Activated gamma-delta T cell treated with Interleukin-2 at 50 U/mL for 16 hours (primary cell): ENCODE measurements around the gene TNFSF10.
A peak's percentile ranks its signal among the peaks of the same experiment; 100 is the strongest.
"Not testable (repeated sequence)": the region's sequence is repeated elsewhere in the genome, so short reads cannot be mapped to it uniquely, and the experiment has no call there.

Experiments used
- DNase-seq: peaks from one replicate; pipeline ENCODE4 v3.0.0-alpha.2; 2020

TNFSF10 gene

DNA sequence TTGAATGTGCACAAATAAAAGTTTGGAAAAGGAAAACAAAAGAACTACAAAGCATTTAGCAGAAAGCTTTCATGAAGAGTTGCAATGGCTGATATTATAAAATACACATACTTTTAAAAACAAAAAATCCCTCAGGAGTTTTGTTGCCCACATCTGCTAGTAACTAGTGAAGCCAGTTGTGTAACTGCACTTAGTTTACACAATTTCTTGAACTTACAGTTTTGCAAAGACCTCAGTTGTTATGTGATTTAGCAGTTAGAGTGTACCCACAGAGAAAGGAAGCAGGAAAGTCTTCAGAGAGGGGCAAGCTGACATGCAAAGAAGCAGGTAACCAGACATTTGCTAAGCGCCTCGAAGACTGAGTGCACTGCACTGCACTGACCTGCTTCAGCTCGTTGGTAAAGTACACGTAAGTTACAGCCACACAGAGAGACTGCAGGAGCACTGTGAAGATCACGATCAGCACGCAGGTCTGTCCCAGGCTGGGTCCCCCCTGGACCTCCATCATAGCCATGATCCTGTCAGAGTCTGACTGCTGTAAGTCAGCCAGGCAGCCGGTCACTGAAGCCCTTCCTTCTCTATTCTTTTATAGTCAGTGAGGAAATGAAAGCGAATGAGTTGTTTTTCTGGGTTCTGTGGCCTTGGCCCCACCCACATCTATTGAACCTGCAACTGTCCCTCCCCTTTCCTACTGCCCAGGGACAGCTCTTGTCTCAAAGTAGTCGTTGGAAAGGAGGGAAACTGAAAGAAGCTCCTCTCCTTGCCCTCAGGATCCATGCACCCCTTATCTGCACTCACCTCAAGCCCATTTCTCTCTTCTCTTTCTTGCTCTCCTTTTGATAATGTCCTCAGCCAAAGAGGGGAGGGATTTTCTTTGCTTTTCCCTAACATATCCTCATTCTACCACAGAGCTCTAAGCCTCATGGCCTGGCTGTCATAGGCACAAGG, at the start of gene TNFSF10:
Gene TNFSF10, minus strand, starts transcription at position 560 of the 948 bp plus-strand sequence. Its CDS starts 46 bp downstream, at position 514.
- DNase-seq = peak; percentile 51

DNA sequence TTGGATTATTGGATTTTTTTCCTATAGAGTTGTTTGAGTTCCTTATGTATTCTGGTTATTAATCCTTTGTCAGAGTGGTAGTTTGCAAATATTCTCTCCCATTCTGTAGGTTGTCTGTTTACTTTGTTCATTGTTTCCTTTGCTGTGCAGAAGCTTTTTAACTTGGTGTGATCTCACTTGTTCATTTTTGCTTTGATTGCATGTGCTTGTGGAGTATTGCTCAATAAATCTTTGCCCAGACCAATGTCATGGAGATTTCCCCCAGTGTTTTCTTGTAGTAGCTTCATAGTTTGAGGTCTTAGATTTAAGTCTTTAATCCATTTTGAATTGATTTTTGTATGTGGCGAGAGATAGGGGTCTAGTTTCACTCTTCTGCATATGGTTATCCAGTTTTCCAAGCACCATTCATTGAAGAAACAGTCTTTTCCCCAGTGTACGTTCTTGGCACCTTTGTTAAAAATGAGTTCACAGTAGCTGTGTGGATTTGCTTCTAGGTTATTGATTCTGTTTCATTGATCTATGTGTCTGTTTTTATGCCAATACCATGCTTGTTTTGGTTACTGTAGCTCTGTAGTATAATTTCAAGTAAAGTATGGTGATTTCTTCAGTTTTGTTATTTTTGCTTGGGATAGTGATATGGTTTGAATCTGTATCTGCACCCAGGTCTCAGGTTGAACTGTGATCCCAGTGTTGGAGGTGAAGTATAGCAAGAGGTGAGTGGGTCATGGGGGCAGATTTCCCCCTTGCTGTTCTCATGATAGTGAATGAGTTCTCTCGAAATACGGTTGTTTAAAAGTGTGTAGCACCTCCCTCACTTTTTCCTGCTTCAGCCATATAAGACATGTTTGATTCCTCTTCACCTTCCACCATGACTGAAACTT, 46.1 kb upstream of the TNFSF10 start:
- no peak for DNase-seq

DNA sequence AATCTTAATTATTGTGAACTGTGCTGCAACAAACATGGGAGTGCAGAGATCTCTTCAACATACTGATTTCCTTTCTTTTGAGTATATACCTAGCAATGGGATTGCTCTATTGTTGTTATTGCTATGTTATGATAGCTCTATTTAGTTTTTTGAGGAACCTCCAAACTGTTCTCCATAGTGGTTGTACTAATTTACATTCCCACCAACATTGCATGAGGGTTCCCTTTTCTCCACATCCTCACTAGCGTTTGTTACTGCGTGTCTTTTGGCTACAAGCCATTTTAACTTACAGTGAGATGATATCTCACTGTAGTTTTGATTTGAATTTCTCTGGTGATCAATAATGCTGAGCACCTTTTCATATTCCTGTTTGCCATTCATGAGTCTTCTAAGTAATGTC, 45.5 kb upstream of the TNFSF10 start:
- DNase-seq = no peak

DNA sequence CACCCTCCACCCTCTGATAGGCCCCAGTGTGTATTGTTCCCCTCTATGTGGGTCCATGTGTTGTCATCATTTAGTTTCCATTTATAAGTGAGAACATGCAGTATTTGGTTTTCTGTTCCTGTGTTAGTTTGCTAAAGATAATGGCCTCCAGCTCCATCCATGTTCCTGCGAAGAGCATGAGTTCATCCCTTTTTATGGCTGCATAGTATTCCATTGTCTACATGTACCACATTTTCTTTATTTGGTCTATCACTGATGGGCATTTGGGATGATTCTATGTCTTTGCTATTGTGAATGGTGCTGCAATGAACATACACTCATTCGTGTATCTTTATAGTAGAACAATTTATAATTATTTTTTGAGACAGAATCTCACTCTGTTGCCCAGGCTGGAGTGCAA, 43.6 kb upstream of the TNFSF10 start:
- not testable (repeated sequence) for DNase-seq

DNA sequence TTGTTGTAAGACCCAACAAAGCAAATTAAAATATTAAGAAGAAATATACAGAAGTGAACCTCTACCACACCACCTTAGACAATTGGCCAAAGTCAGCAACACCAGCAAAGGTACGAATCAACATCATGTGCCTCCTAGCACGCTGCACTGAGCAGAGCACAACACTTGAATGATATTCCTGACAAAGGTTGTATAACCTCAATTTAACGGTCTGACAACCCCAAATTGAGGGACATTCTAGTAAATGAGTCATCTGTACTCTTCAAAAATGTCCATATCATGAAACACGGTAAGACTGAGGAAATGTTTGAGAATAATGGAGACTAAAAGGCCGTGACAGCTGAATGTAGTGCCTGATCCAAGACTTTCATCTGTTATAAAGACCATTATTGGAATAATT, 41.3 kb upstream of the TNFSF10 start:
- DNase-seq = no peak

DNA sequence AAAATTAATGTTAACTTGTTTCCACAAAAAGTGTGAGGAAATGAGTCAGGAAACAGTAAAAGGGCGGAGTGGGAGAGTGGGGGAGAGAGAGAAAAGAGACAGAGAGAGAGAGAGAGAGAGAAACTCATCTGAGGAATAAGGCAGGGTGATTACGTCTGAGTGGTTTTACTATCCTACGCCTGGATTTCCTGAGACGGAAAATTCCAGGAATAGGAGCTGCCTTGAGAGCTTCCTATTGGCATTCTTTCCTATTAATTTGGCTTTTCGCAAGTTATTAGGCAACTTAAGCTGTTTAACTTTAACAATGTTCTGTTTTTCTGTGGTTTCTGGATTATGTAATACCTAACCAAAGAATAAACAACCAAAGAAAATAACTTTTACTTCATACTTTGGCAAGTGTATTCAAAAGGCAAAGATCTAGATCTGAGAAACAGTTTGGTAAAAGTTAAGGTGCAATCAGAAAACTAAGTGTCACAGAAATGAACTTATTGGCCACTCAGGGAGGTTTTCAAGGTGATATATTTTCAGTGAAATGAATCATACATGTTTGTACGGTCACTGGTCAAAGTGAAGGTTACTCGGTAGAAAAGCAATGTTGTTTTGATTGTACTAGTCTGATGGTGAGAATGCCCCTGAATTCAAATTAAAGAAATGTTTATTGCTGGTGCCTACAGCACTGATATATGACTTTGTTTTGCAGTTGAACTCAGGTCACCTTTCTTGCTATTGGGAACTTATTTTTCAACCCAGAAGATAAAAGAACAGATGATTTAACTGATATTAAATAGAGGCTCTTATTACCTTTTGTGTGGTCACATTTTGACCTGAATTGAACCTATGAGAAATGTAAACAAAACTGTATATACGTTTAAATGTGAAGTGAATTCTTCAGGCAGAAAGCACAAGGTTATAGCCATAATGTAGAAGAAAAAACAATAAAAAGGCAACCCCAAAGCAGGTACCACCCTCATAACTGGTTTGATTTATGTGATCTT, 39.9 kb upstream of the TNFSF10 start:
- DNase-seq = no peak

DNA sequence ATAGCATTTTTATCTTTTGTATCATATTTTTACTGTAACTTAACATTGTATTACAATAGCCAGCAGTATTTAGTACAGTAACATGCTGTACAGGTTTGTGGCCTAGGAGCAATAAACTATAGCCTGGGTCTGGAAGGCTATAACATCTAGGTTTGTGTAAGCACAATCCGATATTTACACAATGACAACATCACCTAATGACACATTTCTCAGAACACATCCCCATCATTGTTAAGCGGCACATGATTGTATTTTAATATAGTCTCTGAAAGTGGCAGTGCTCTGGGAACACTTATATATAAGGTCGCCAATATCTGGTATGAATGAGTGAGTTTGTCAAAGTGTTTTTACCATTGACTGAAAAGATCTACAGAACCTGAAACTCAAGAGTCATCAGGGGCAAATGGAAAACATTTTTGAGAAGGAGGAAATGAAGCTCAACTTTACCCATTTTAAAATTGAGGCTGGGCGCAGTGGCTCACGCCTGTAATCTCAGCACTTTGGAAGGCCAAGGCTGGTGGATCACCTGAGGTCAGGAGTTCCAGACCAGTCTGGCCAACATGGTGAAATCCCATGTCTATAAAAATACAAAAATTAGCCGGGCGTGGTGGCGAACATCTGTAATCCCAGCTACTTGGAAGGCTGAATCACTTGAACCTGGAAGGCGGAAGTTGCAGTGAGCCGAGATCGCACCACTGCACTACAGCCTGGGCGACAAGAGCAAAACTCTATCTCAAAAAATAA, 38.8 kb upstream of the TNFSF10 start:
- no peak for DNase-seq

DNA sequence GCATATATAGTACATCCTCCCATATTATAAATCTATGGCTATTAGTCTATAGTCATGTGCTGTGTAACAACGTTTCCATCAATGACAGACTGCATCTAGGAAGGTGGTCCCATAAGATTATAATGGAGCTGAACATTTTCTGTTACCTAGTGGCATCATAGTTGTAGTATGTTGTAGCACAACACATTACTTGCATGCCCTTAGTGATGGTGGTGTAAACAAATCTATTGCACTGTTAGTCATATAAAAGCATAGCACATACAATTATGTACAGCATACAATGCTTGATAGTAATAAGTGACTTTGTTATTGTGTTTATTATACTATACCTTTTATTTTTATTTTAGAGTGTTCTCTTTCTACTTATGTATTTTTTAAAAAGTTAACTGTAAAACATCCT, 37.4 kb upstream of the TNFSF10 start:
- no peak for DNase-seq

DNA sequence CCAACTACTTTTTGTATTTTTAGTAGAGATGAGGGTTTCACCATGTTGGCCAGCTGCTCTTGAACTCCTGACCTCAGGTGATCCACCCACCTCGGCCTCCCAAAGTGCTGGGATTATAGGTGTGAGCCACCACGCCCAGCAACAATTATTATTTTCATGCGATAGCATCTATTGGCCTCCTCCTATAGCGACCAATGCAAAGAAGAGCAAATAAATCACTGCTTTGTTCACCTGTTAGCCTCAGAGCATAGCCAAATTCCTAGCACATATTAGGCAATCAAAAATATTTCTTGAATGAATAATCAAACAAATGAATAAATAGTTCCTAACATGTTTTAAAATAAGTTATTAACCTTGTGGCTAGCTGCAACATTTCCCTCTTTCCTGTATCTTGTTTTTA, 36.8 kb upstream of the TNFSF10 start:
- no peak for DNase-seq

DNA sequence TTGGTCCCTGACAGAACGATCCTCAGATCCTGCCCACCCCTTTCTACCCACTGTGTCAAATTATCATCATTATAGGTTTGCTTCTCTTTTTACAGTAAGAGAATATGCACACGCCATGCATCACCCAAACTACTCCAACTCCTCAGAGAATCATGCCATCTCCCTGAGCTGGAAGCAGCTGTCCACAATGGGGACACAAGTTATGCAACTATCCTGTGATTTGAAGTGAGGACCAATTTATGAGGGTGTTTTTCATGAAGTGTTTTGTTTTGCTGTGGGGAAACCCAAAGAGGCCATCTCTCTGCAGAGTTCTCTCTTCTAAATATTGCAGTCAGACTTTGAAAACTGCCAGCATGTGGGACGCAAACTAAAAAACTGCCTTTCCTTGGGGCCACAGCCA, 35.8 kb upstream of the TNFSF10 start:
- no peak for DNase-seq

DNA sequence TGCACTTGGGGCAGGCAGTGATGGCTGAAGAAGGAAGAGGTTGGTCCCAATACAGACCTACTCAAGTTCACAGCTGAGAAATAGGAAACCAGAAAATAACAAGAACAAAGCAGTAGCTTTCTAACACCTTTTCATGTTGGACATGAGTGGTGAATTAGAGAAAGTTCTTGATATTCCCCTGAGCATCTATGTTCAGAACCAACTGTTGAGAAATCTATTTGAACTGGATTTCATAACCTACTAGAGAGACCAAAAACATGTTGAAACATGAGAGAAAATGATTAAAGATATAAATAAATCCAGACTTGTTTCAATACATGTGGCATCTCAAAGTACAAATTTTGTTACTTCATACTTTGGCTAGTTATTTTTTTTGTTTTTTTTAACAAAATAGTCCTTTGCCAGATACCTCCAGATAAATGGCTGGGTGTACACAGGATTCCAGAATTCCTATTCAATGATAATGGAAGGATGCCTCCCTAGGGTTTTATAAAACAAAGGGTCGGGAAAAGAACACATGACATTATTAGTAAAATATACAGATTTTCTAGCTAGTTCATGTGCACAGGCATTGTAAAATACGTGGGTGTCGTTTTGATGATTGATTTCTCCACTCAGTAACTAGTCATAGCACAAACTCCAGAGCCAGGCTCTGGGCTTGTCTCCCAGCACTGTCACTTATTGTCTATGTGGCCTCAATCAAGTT, 34.4 kb upstream of the TNFSF10 start:
- DNase-seq = no peak

DNA sequence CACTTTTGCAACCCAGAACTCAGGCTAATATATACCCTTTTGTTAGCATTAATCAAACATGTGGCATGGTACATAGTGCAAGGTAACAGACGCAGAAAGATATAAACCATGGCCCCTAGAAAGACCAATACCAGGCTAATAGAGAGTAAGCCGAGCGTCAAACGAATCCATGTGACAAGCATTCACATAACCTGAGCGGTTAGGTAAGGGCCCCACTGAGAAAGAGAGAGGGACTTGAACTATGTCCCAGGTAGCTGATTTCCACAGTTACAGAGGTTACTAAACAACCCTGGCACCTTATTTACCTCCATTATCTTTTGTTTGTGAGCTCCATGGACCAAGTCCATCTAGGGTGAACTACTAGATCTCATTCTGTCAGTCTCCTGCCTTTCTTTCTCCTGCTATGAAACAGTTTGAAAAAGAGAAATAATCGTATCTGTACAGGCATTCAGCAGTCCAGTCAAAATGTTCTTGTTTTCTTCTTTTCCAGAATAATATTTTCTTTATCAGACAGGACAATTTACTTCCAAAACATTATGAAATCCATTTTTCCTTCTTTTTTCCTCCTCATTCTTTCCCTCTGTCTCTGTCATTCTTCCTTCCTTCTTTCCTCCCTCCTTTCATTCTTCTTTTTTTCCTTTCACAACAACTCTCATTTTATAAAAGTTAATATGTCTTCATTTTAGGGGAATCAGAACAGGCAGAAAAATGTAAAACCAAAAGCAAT, 30.5 kb upstream of the TNFSF10 start:
- DNase-seq = no peak

DNA sequence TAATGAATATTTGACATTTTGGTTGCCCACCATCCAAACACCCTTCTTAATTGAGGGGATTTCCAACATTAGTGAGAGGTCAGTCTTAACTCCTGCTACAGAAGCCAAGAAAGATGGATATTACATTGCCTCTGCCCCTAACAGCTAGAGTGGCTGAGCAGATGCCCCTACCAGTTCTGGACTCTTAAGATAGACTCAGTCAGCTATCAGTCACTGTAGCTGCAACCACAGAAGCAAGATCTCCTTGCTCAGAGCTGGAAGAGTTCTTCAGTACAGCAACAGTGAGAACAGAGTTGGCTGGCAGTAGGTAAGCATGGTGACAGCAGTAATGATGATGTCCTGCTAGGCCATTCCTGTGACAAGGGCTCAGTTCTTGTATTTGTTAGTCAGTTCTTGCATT, 29.4 kb upstream of the TNFSF10 start:
- no peak for DNase-seq

DNA sequence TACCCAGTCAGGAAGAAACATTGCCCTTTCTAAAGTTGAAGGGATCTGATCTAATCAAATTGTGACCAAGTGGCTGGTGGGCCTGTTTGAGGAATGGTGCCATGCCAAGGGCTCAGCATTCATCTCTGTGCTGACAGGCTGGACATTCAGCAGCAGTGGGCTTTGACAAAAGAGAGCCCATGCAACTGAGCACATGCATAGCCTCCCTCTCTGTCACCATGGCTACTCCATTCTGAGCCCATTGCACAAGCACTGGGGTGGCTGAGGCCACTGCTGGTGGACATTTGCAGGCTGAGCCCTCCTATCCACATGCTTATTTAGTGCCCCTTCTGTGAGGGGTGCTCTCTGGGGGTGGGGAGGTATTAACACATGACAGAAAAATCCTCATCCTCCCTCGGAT, 28.6 kb upstream of the TNFSF10 start:
- no peak for DNase-seq

DNA sequence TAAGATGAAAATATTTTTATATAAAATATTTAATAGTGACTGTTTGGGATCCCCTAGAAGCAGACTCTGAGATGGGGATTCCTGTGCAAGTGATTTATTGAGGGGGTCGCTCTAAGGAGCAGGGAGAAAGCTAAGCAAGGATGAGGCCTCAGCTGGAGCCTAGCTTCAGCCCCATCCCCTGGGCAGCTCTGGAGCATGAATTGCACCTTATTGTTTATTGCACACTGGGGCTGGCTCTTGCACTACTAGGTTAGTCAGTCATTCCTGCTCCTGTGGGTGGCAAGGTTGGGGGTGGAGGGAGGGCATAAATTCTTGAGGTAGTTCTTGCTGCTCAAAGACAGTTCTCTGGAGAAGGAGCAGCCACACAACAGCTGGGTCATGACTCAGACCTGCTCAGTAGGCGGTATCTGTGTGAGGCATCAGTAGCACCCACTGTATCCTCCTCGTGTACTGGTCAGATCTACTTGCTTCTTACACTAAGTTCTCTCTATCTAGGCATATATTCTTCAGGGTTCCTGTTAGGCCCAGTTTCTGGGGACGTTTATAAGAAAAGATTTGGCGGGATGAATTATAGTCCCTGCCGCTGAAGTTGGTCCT, 27.2 kb upstream of the TNFSF10 start:
- peak; percentile 26 for DNase-seq

DNA sequence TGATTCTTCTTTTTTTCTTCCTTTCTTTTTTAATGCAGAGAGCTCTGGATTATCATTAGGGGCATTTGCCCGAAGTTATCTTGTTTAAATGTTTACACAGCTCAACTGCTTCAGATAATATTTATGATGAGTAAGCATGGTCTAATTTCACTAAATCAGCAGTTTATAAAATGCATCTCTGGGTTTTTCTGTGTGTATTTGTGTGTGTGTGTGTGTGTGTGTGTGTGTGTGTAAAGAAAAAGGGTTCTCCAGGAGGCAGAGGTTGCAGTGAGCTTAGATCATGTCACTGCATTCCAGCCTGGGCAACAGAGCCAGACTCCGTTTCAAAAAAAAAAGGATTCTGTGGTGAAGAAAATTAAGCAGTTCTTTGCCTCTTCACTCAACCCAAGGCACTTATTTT, 25.9 kb upstream of the TNFSF10 start:
- no peak for DNase-seq

DNA sequence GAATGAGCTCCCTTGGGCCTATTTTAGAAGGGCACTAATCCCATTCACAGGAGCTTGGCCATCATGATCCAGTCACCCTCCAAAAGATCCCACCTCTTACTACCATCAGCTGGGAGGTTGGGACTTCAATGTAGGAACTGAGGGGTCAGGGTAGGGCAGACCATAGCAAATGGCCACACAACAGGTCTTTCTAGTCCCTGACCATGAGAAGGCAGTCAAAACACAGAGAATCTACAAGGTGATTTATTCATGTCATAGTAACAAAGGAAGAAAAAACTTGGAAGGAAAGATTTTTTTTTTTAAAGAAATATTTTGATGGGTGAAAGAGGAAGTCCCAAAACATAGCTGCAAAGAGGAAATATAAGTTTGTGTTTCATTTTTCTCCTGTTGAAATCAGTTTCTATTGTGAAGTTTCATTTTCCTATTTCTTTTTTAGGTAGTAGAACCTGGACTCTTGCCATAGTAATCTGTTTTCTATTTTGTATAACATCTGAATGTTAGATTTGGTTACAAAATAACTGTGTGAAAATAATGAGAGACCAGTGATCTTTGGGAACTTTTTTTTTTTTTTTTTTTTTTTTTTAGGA, 23.5 kb upstream of the TNFSF10 start:
- no peak for DNase-seq

DNA sequence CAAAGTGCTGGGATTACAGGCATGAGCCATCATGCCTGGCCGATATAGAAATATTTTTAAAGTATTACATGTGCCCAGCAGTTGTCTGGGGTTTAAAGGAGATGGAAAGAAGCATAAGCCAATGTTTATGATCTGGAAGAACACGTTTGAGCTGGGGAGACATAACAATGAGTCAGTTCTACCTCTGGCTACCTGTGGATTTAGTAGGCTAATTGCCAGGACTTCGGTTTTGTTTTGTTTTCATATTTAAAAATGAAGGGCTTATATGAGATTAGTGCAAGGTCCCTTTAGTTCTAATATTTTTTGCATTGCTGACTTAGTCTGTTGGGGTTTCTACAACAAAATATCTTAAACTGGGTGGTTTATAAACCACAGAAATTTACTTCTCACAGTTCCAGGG, 22.9 kb upstream of the TNFSF10 start:
- DNase-seq = no peak

DNA sequence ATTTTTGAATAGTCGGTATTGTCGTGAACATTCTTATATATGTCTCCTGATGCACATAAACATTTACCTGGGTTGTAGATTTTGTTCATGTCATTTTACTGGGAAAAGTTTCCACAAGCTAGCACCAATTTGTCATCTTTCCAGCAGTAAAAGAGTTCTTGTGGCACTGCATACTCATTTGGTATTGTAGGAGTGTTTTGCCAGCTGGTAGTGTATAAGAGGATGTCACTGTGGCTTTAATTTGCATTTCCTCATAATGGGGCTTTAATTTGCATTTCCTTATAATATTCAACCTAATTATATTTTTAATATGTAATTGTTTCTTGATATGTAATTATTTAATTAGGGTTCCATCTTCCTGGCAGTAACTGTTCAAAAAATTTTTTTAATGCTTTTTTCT, 21.2 kb upstream of the TNFSF10 start:
- DNase-seq = no peak

DNA sequence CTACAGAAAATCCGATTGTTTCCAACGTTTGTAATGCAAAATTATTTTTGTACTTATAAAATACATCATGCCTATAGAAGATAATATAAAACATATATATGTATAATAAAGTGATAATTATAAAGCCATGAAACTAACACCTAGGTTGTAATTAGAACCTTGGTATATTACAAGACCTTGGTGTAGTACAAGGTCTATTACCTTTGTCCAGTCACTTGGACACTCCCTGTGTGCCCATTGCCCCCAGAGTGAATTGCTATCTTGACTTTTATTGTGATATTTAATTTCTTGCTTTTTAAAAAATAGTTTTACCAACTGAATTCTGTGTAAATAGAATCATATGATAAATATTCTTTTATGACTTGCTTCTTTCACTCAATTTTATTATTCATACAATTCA, 20.7 kb upstream of the TNFSF10 start:
- no peak for DNase-seq
